Kidney epithelial cell (primary cell): ENCODE data around the gene ZNF431. TPM values are rescaled to one million over a fixed set of nuclear protein-coding genes. Genes with fewer than 3 reads are reported as not detected.

Source experiments
- DNase-seq: peaks from one replicate; pipeline ENCODE4 v3.0.0-alpha.2; 2010; ENCODE audit warnings: low read depth
- H3K27me3 ChIP-seq: 2 replicates; pipeline ENCODE4 v1.6.0; 2011; ENCODE audit warnings: low read length; ENCODE audit not compliant: control insufficient read depth, insufficient read depth
- H3K36me3 ChIP-seq: 2 replicates; pipeline ENCODE4 v1.5.1; 2011; ENCODE audit warnings: low read length; ENCODE audit not compliant: control insufficient read depth, insufficient read depth
- H3K4me3 ChIP-seq: 2 replicates; pipeline ENCODE4 v1.5.1; 2011; ENCODE audit warnings: low read depth, mild to moderate bottlenecking, control low read depth, low read length
- CTCF ChIP-seq: IDR thresholded peaks from 2 replicates; pipeline ENCODE4 v1.5.1; 2011; ENCODE audit warnings: mild to moderate bottlenecking, moderate library complexity, low read length, control low read depth, inconsistent platforms; ENCODE audit not compliant: insufficient read depth, poor library complexity, severe bottlenecking
- total RNA-seq: library from RNA; depleted of rRNA; stranded (reverse); fragments of >200 nt; gene quantifications from 2 replicates; pipeline ENCODE4 v1.2.3, GENCODE V29; 2015

ZNF431 gene
- total RNA-seq, 1 donor from 2014 or later: 3.5 TPM

GRCh38 chr19:21127898-21128297, 13.9 kb upstream of the ZNF431 start:
- no peak overlapping the region for H3K4me3 ChIP-seq
- TF ChIP-seq CTCF: no peak
- no peaks in the 10 kb centered on the region for H3K36me3 ChIP-seq
- DNase-seq: no peak
- no peaks in the 10 kb centered on the region for H3K27me3 ChIP-seq

GRCh38 chr19:21128901-21129698, 12.7 kb upstream of the ZNF431 start:
- Histone ChIP-seq H3K4me3 (no peak overlapping the region), H3K36me3 (no peaks in the 10 kb centered on the region), H3K27me3 (no peaks in the 10 kb centered on the region)
- no peak for DNase-seq
- no peak for TF ChIP-seq CTCF

- no peak overlapping the region for H3K4me3 ChIP-seq
- DNase-seq: no peak
- H3K27me3 ChIP-seq: no peaks in the 10 kb centered on the region
- H3K36me3 ChIP-seq: no peaks in the 10 kb centered on the region
- no peak for TF ChIP-seq CTCF
Observed at GRCh38 chr19:21130097-21130775, 11.6 kb upstream of the ZNF431 start.

- TF ChIP-seq CTCF: no peak
- Histone ChIP-seq H3K4me3 (no peak overlapping the region), H3K27me3 (no peaks in the 10 kb centered on the region), H3K36me3 (no peaks in the 10 kb centered on the region)
- DNase-seq: no peak
Observed at GRCh38 chr19:21133633-21134032, 8.2 kb upstream of the ZNF431 start.

- DNase-seq: no peak
- H3K36me3 ChIP-seq: no peaks in the 10 kb centered on the region
- no peaks in the 10 kb centered on the region for H3K27me3 ChIP-seq
- TF ChIP-seq CTCF: no peak
- no peak overlapping the region for H3K4me3 ChIP-seq
Observed at GRCh38 chr19:21134934-21135366, 6.9 kb upstream of the ZNF431 start.
